H1 (cell line): ENCODE data around the gene MT2A. TPM values are rescaled to one million over a fixed set of nuclear protein-coding genes. Genes with fewer than 3 reads are reported as not detected.
A peak's percentile ranks its signal among the peaks of the same experiment; 100 is the strongest.

Experiments used
- CTCF ChIA-PET: fragments of 300-600 bp; sonication (Branson Sonifier 250); formaldehyde crosslinking; loops from one replicate; lab custom pipeline; 2021; ENCODE audit not compliant: partially characterized antibody; lab: Charles Lee
- POLR2A ChIA-PET: fragments of 300-600 bp; sonication (Branson Sonifier 250); formaldehyde crosslinking; loops from one replicate; lab custom pipeline; 2021; ENCODE audit warnings: inconsistent platforms; ENCODE audit not compliant: partially characterized antibody; lab: Charles Lee
- DNase-seq, 2 experiments: peaks; one replicate each; pipeline versions ENCODE4 v3.0.0 to v3.0.0-alpha.2; 2010 to 2022; ENCODE audit warnings: low spot score in 2 of 2, low read depth in 1 of 2, mixed read lengths in 1 of 2
- FAIRE-seq: peaks from 2 replicates; lab custom pipeline; 2011; peaks lifted over from hg19 to GRCh38; lab: Jason Lieb, UNC
- H2AFZ ChIP-seq: 2 replicates; pipeline ENCODE4 v1.8.1; 2012; ENCODE audit warnings: low read length, inconsistent platforms
- H2AK5ac ChIP-seq: 2 replicates; pipeline ENCODE4 v1.6.1; 2013; ENCODE audit warnings: low read depth, low read length
- H2BK120ac ChIP-seq: replicated peaks from 2 replicates; pipeline ENCODE3; 2013; ENCODE audit warnings: low read depth, low read length, inconsistent platforms
- H2BK12ac ChIP-seq: 2 replicates; pipeline ENCODE4 v1.6.1; 2013; ENCODE audit warnings: low read depth, low read length
- H2BK15ac ChIP-seq: 2 replicates; pipeline ENCODE4 v1.6.1; 2013; ENCODE audit warnings: low read length
- H2BK20ac ChIP-seq: 2 replicates; pipeline ENCODE4 v1.6.1; 2013; ENCODE audit warnings: low read length
- H2BK5ac ChIP-seq: 2 replicates; pipeline ENCODE4 v1.6.1; 2013; ENCODE audit warnings: low read depth, low read length
- H3K14ac ChIP-seq: 2 replicates; pipeline ENCODE4 v1.6.1; 2013; ENCODE audit warnings: inconsistent platforms; ENCODE audit not compliant: insufficient read length
- H3K18ac ChIP-seq: 2 replicates; pipeline ENCODE4 v1.6.1; 2013; ENCODE audit warnings: low read length; ENCODE audit errors: extremely low read depth
- H3K23ac ChIP-seq: 2 replicates; pipeline ENCODE4 v1.6.1; 2013; ENCODE audit warnings: inconsistent platforms; ENCODE audit not compliant: insufficient read length
- H3K23me2 ChIP-seq: 2 replicates; pipeline ENCODE4 v1.6.1; 2013; ENCODE audit warnings: low read depth, low read length
- H3K27ac ChIP-seq: 2 replicates; pipeline ENCODE4 v1.6.1; 2011; ENCODE audit warnings: low read depth, low read length, inconsistent platforms
- H3K27me3 ChIP-seq, 4 experiments: replicated peaks in 1 of 4; 1 replicate in 1 of 4; 2 replicates in 3 of 4; pipeline versions ENCODE4 v1.6.1 to v1.8.1; 2011 to 2013; ENCODE audit warnings: low read length in 3 of 4, mild to moderate bottlenecking in 3 of 4, inconsistent platforms in 2 of 4, mixed read lengths in 2 of 4, moderate library complexity in 1 of 4; ENCODE audit not compliant: control insufficient read depth in 3 of 4, insufficient read depth in 3 of 4; ENCODE audit errors: extremely low read depth in 1 of 4
- H3K36me3 ChIP-seq, 4 experiments: 2 replicates each; pipeline versions ENCODE4 v1.6.1 to v1.8.1; 2011 to 2013; ENCODE audit warnings: mild to moderate bottlenecking in 4 of 4, low read length in 3 of 4, moderate library complexity in 2 of 4, control low read depth in 1 of 4, inconsistent platforms in 1 of 4; ENCODE audit not compliant: insufficient read depth in 4 of 4, control insufficient read depth in 2 of 4
- H3K4ac ChIP-seq: replicated peaks from 2 replicates; pipeline ENCODE3; 2013; ENCODE audit warnings: low read length, low read depth, mixed read lengths, inconsistent platforms; ENCODE audit not compliant: insufficient read length
- H3K4me1 ChIP-seq, 4 experiments: replicated peaks in 1 of 4; 1 replicate in 1 of 4; 2 replicates in 3 of 4; pipeline versions ENCODE4 v1.6.1 to v1.8.1; 2011 to 2013; ENCODE audit warnings: low read length in 3 of 4, inconsistent platforms in 2 of 4, mixed read lengths in 1 of 4; ENCODE audit not compliant: insufficient read depth in 4 of 4, control insufficient read depth in 3 of 4
- H3K4me2 ChIP-seq, 2 experiments: 2 replicates each; pipeline versions ENCODE4 v1.6.1 to v1.8.1; 2011 to 2013; ENCODE audit warnings: low read depth in 2 of 2, low read length in 2 of 2, control low read depth in 1 of 2, inconsistent platforms in 1 of 2, mild to moderate bottlenecking in 1 of 2; ENCODE audit not compliant: insufficient read depth in 1 of 2
- H3K4me3 ChIP-seq, 4 experiments: fragments of 200-600, 300-600 bp in 1 of 4; sonication (generic), shearing (Covaris generic), sonication (Bioruptor Twin) in 1 of 4; 2 replicates each; pipeline versions ENCODE4 v1.5.1 to v1.8.1; 2011 to 2016; ENCODE audit warnings: low read length in 4 of 4, low read depth in 3 of 4, control low read depth in 2 of 4, inconsistent platforms in 2 of 4, mild to moderate bottlenecking in 2 of 4, mixed read lengths in 1 of 4, moderate library complexity in 1 of 4; ENCODE audit not compliant: insufficient read depth in 2 of 4; ENCODE audit errors: extremely low read depth in 1 of 4
- H3K56ac ChIP-seq: replicated peaks from 2 replicates; pipeline ENCODE3; 2013; ENCODE audit warnings: low read depth, mild to moderate bottlenecking, mixed read lengths, low read length, inconsistent platforms; ENCODE audit not compliant: insufficient read length
- H3K79me1 ChIP-seq: 2 replicates; pipeline ENCODE4 v1.6.1; 2013; ENCODE audit warnings: low read depth, low read length, control low read depth
- H3K79me2 ChIP-seq, 2 experiments: 2 replicates each; pipeline versions ENCODE4 v1.6.1 to v1.8.1; 2012 to 2013; ENCODE audit warnings: low read length in 2 of 2, mild to moderate bottlenecking in 2 of 2, inconsistent platforms in 1 of 2; ENCODE audit not compliant: insufficient read depth in 2 of 2, control insufficient read depth in 1 of 2
- H3K9ac ChIP-seq, 4 experiments: replicated peaks in 1 of 4; 1 replicate in 1 of 4; 2 replicates in 3 of 4; pipeline versions ENCODE4 v1.6.1 to v1.8.1; 2011 to 2013; ENCODE audit warnings: low read depth in 3 of 4, low read length in 3 of 4, control low read depth in 2 of 4, mild to moderate bottlenecking in 2 of 4, moderate library complexity in 2 of 4, inconsistent platforms in 1 of 4; ENCODE audit errors: extremely low read depth in 1 of 4
- H3K9me3 ChIP-seq, 2 experiments: 2 replicates each; pipeline versions ENCODE4 v1.6.1 to v1.8.1; 2012 to 2013; ENCODE audit warnings: mild to moderate bottlenecking in 2 of 2, moderate library complexity in 2 of 2, control low read depth in 1 of 2, inconsistent platforms in 1 of 2, low read depth in 1 of 2, low read length in 1 of 2, mixed read lengths in 1 of 2; ENCODE audit not compliant: insufficient read depth in 2 of 2
- H4K20me1 ChIP-seq, 2 experiments: replicated peaks in 1 of 2; 2 replicates each; pipeline versions ENCODE3 to v1.8.1; 2011 to 2013; ENCODE audit warnings: inconsistent platforms in 2 of 2, low read length in 2 of 2, mild to moderate bottlenecking in 1 of 2; ENCODE audit not compliant: insufficient read depth in 2 of 2, control insufficient read depth in 1 of 2
- H4K5ac ChIP-seq: 2 replicates; pipeline ENCODE4 v1.6.1; 2013; ENCODE audit warnings: low read length, low read depth, mixed read lengths, inconsistent platforms; ENCODE audit not compliant: insufficient read length
- H4K8ac ChIP-seq: 2 replicates; pipeline ENCODE4 v1.8.0; 2013; ENCODE audit warnings: mild to moderate bottlenecking, moderate library complexity, low read length, inconsistent platforms; ENCODE audit not compliant: insufficient read depth; ENCODE audit errors: extremely low read depth
- H4K91ac ChIP-seq: replicated peaks from 2 replicates; pipeline ENCODE3; 2013; ENCODE audit warnings: low read length, mixed read lengths, inconsistent platforms; ENCODE audit not compliant: insufficient read length
- HDAC6 ChIP-seq: IDR thresholded peaks from one replicate; pipeline ENCODE4 v1.7.1; 2012; ENCODE audit warnings: low read depth, mild to moderate bottlenecking, inconsistent platforms, low read length, moderate library complexity
- SUZ12 ChIP-seq: fragments of 200-600 bp; sonication (generic); IDR thresholded peaks from 2 replicates; pipeline ENCODE4 v1.6.1; 2012; ENCODE audit warnings: mild to moderate bottlenecking, inconsistent platforms, low read length, moderate library complexity, mixed read lengths
- WGBS, 2 experiments: shearing (Covaris generic) in 1 of 2; methylation state at CpG; one replicate each; pipeline versions ENCODE4 v1.1.6 to v1.1.7; 2013 to 2015; ENCODE audit warnings: low lambda C conversion rate in 2 of 2, mixed read lengths in 2 of 2, inconsistent platforms in 1 of 2, low coverage in 1 of 2, missing lambda C conversion rate in 1 of 2; ENCODE audit not compliant: insufficient replicate concordance in 2 of 2, insufficient coverage in 1 of 2, insufficient read length in 1 of 2; ENCODE audit errors: extremely low coverage in 1 of 2, missing lambda C conversion rate in 1 of 2; 5-methylcytosine and 5-hydroxymethylcytosine counted together
- polyA plus RNA-seq, 7 experiments: library from polyadenylated mRNA; depleted of rRNA in 3 of 7; stranded (reverse) in 5 of 7; unstranded in 2 of 7; fragments of >200 nt in 5 of 7; fragments of 200-250 nt in 2 of 7; gene quantifications; 1 replicate in 5 of 7; 2 replicates in 1 of 7; 4 replicates in 1 of 7; pipeline versions ENCODE4 v1.2.1 to v1.2.3, GENCODE V29; 2011 to 2013; ENCODE audit warnings: missing spikeins in 2 of 7, mixed read lengths in 2 of 7
- total RNA-seq: library from RNA; stranded (reverse); fragmentation: NEBNext Ultra II Directional; extraction: Animal tissue kit (Norgen Biotek cat#: 25700); gene quantifications from 2 replicates; pipeline ENCODE4 v1.2.1, GENCODE V29; 2021
- TF ChIP-seq, protein P1 (sequence below): IDR thresholded peaks from 2 replicates; pipeline ENCODE4 v1.6.1; 2012; ENCODE audit warnings: inconsistent platforms

MT2A gene
- total and polyA plus RNA-seq, 2 of the 8 experiments (the other 6 are each of a cell fraction or from before 2014, with no cell fraction given): 9.5 to 30.1 TPM

- no peak overlapping the region for H4K8ac ChIP-seq
- no peak overlapping the region for H4K5ac ChIP-seq
- H3K4me1 ChIP-seq: peaks cover 7 to 21% (median 10%) of the 10 kb centered on the region in 4 experiments
- no peaks in the 10 kb centered on the region for H3K79me1 ChIP-seq
- CTCF ChIA-PET: interaction anchor here (0.6 to 2.0 kb wide), 3 partner anchors 10 to 91 kb away, joined by 3 to 5 read pairs (median 3); partner anchors contain the start of gene MT1E
- no peak overlapping the region for H3K4ac ChIP-seq
- no peak overlapping the region for H2AK5ac ChIP-seq
- H3K4me2 ChIP-seq: peak overlapping the region in 1 of 2 experiments; percentile 77; a peak in 3 of 4 replicates
- no peak overlapping the region for H4K91ac ChIP-seq
- no peak overlapping the region for H3K56ac ChIP-seq
- no peak overlapping the region for H2BK5ac ChIP-seq
- no peaks in the 10 kb centered on the region for H3K79me2 ChIP-seq
- no peak overlapping the region for H2BK20ac ChIP-seq
- no peak overlapping the region; a peak in 1 of 7 replicates for H3K9ac ChIP-seq
- H4K20me1 ChIP-seq: peaks cover 0 to 2% of the 10 kb centered on the region in 2 experiments
- TF ChIP-seq, protein P1, sequence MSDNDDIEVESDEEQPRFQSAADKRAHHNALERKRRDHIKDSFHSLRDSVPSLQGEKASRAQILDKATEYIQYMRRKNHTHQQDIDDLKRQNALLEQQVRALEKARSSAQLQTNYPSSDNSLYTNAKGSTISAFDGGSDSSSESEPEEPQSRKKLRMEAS: no peak
- TF ChIP-seq SUZ12 (0 out of 2 replicates have a peak, but pooled peaks have one; percentile 10), HDAC6 (no peak)
- no peaks in the 10 kb centered on the region for H3K36me3 ChIP-seq
- no peak overlapping the region for H3K14ac ChIP-seq
- no peak overlapping the region for H3K23ac ChIP-seq
- H3K4me3 ChIP-seq: peak overlapping the region in 1 of 4 experiments; percentile 62; a peak in 1 of 8 replicates
- no peak overlapping the region for H3K27ac ChIP-seq
- H3K23me2 ChIP-seq: peaks cover 11% of the 10 kb centered on the region; the same call in 1 of the 2 replicates
- no peak overlapping the region for H2AFZ ChIP-seq
- peaks cover 27 to 71% (median 57%) of the 10 kb centered on the region in 4 experiments for H3K27me3 ChIP-seq
- no peak overlapping the region for H2BK120ac ChIP-seq
- no peak for DNase-seq
- H2BK12ac ChIP-seq: no peak overlapping the region; the same call in 1 of the 2 replicates
- POLR2A ChIA-PET: interaction anchor here (1.2 to 8.0 kb wide), 4 partner anchors 11 to 58 kb away, joined by 3 to 66 read pairs (median 4); partner anchors contain the start of gene MT1E
- 20% methylated on average over 10 of the region's 10 CpGs; no CpG with 5 or more reads in 1 of the 2 experiments for WGBS, 2 experiments
- FAIRE-seq: no peak
- peak overlapping the region; percentile 24; the same call in 1 of the 2 replicates for H2BK15ac ChIP-seq
- no peaks in the 10 kb centered on the region for H3K9me3 ChIP-seq
- no peak overlapping the region for H3K18ac ChIP-seq
These were observed 1.7 kb downstream of the MT2A start for GRCh38 chr16:56610017-56610608.
